H7 (cell line): ENCODE results near the gene FAM107A. TPM values are rescaled to one million over a fixed set of nuclear protein-coding genes. Genes with fewer than 3 reads are reported as not detected.

Source experiments
- DNase-seq: peaks from one replicate; pipeline ENCODE4 v3.0.0; 2012
- H3K27me3 ChIP-seq: 2 replicates; pipeline ENCODE4 v1.6.0; 2011; ENCODE audit warnings: mild to moderate bottlenecking, low read length; ENCODE audit not compliant: control insufficient read depth, insufficient read depth
- H3K36me3 ChIP-seq: replicated peaks from 2 replicates; pipeline ENCODE4 v1.5.1; 2011; ENCODE audit warnings: low read length; ENCODE audit not compliant: control insufficient read depth, insufficient read depth
- H3K4me3 ChIP-seq: 2 replicates; pipeline ENCODE4 v1.5.1; 2011; ENCODE audit warnings: low read depth, mild to moderate bottlenecking, control low read depth, low read length, moderate library complexity; ENCODE audit not compliant: insufficient read depth
- total RNA-seq: library from RNA; depleted of rRNA; stranded (reverse); fragments of >200 nt; shearing (Covaris generic); gene quantifications from 2 replicates; pipeline ENCODE4 v1.2.3, GENCODE V29; 2014

FAM107A gene
- total RNA-seq, 1 experiment from 2014 or later, result 0.07 TPM

- Histone ChIP-seq H3K27me3 (no peaks in the 10 kb centered on the region), H3K4me3 (no peak overlapping the region), H3K36me3 (no peaks in the 10 kb centered on the region)
- no peak for DNase-seq
Observed at GRCh38 chr3:58551636-58552180, 25.5 kb downstream of the FAM107A start.

- Histone ChIP-seq H3K27me3 (no peaks in the 10 kb centered on the region), H3K4me3 (no peak overlapping the region), H3K36me3 (no peaks in the 10 kb centered on the region)
- DNase-seq, result no peak
Observed at GRCh38 chr3:58544541-58544940, 32.6 kb downstream of the FAM107A start.

- Histone ChIP-seq H3K4me3 (no peak overlapping the region), H3K36me3 (no peaks in the 10 kb centered on the region), H3K27me3 (no peaks in the 10 kb centered on the region)
- no peak for DNase-seq
Observed at GRCh38 chr3:58540176-58540858, 36.9 kb downstream of the FAM107A start.

DNA sequence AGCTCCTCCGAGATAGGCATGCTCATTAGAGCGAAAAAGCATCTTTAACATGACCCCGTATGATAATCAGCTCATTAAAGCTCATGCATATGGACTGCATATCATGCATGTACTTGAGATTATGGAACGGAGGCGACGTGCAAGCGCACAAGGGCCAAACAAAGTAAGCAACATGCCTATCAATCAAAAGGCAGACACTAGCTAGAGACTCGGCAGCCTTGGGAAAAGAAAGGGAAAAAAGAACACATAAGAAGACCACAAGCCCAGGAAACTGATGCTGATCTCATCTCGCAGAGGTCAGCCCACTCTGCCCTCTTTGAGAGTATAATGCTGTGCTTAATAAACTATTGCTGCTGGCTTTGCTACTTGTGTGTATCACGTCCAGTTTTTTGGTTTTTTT, 37.6 kb downstream of the FAM107A start:
- DNase-seq, result no peak

GRCh38 chr3:58537412-58538301, 39.5 kb downstream of the FAM107A start:
- no peaks in the 10 kb centered on the region for H3K27me3 ChIP-seq
- DNase-seq, result no peak
- no peak overlapping the region for H3K4me3 ChIP-seq
- no peaks in the 10 kb centered on the region for H3K36me3 ChIP-seq

More for the DNA sequence above, 37.6 kb downstream of the FAM107A start:
- H3K4me3 ChIP-seq, result no peak overlapping the region
- no peaks in the 10 kb centered on the region for H3K27me3 ChIP-seq
- H3K36me3 ChIP-seq, result no peaks in the 10 kb centered on the region

- Histone ChIP-seq H3K36me3 (no peaks in the 10 kb centered on the region), H3K27me3 (no peaks in the 10 kb centered on the region), H3K4me3 (no peak within 1 kb of the TSS)
- DNase-seq, result no peak
Observed at GRCh38 chr3:58536501-58537411, 40.4 kb downstream of the FAM107A start, which contains the start of gene ACOX2. TSS of gene ACOX2 (minus strand) at chr3:58537190. CDS start at chr3:58535106, 2,084 bp downstream.

GRCh38 chr3:58535531-58536500, 41.4 kb downstream of the FAM107A start:
- Histone ChIP-seq H3K36me3 (no peaks in the 10 kb centered on the region), H3K27me3 (no peaks in the 10 kb centered on the region), H3K4me3 (no peak overlapping the region)
- DNase-seq, result no peak

GRCh38 chr3:58534592-58535494, 42.3 kb downstream of the FAM107A start:
- Histone ChIP-seq H3K4me3 (no peak overlapping the region), H3K27me3 (no peaks in the 10 kb centered on the region), H3K36me3 (no peaks in the 10 kb centered on the region)
- DNase-seq, result no peak

- DNase-seq, result peak; percentile 89
- Histone ChIP-seq H3K27me3 (no peaks in the 10 kb centered on the region), H3K4me3 (no peak overlapping the region), H3K36me3 (no peaks in the 10 kb centered on the region)
Observed at GRCh38 chr3:58532794-58533220, 44.4 kb downstream of the FAM107A start.

GRCh38 chr3:58531956-58532355, 45.2 kb downstream of the FAM107A start:
- Histone ChIP-seq H3K4me3 (no peak overlapping the region), H3K27me3 (no peaks in the 10 kb centered on the region), H3K36me3 (no peaks in the 10 kb centered on the region)
- no peak for DNase-seq

DNA sequence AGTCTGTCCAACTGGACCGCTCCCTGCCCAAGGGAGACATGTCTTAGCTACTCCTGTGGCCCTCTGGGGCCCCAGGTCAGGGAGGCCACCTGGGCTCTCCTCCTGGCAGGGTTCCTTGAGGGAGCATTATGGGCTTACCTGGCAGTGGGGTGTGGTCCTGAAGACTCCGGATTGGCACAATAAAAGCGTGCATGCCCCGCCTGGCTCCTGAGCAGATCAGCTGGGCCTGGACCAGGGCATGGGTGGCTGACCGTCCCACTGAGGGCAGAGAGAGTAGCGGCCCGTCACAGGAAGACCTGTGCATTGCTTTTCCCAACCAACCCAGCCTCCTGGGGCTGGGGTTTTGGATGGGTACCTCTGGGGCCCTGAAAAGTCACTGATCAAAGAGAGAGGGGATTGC, 45.6 kb downstream of the FAM107A start:
- Histone ChIP-seq H3K27me3 (no peaks in the 10 kb centered on the region), H3K4me3 (no peak overlapping the region), H3K36me3 (no peaks in the 10 kb centered on the region)
- no peak for DNase-seq

- Histone ChIP-seq H3K36me3 (no peaks in the 10 kb centered on the region), H3K4me3 (no peak overlapping the region), H3K27me3 (no peaks in the 10 kb centered on the region)
- peak; percentile 27 for DNase-seq
Observed at GRCh38 chr3:58530354-58530865, 46.8 kb downstream of the FAM107A start.
